Fibroblast of upper back skin (primary cell): ENCODE measurements around the gene AKR1C1.
A peak's percentile ranks its signal among the peaks of the same experiment; 100 is the strongest.
"Not testable (repeated sequence)": the region's sequence is repeated elsewhere in the genome, so short reads cannot be mapped to it uniquely, and the experiment has no call there.

ENCODE experiments used
- DNase-seq: peaks from one replicate; pipeline ENCODE4 v3.0.0-alpha.2; 2013

AKR1C1 gene

DNA sequence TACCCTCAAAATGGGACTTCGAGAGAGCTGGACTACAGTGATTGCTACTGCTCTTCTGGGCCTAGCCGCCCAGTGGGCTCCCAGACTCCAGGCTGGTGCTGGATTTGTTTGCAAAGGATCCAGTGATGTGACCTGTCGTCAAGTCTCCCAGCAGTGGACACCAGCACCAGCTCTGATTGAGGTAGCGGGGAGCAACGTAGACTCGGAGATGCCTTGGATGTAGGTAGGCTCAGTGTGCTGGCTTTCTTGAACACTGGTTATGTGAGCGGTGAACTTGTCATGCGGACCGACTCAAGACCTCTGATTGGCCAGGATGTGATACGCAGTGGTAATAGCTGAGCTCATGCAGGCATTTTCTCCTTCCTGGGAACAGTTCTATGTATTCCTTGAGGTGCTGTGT is 21.0 kb downstream of the AKR1C1 start:
- DNase-seq = no peak

DNA sequence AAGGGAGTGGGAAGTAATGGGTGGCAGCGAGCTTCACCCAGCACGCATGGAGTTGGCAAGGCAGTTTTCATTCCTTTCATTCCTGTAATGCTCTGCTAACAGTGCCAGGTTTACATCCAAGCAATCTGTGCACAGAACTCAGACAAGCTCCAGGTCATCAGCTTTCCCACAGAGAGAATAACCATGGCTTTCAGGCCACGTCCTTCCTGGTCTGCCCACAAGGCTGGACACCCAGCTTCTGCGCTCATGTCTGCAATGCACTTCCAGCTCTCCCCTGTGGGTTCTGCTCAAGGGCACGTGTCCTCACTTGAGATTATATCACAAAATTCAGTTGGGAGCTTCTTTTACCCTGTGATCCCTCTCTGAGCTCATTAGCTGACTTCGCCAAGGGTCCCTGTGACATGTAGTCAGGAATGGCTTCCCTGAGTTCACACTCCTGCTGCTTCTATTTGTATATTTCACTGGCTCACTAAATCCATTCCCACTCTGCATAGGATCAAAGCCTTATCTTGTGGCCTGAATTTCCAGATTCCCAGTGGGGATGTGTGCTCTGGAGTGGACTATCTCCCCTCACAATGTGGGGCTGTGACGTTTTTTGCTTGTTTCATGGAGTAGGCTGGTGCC is 21.9 kb downstream of the AKR1C1 start:
- no peak for DNase-seq

DNA sequence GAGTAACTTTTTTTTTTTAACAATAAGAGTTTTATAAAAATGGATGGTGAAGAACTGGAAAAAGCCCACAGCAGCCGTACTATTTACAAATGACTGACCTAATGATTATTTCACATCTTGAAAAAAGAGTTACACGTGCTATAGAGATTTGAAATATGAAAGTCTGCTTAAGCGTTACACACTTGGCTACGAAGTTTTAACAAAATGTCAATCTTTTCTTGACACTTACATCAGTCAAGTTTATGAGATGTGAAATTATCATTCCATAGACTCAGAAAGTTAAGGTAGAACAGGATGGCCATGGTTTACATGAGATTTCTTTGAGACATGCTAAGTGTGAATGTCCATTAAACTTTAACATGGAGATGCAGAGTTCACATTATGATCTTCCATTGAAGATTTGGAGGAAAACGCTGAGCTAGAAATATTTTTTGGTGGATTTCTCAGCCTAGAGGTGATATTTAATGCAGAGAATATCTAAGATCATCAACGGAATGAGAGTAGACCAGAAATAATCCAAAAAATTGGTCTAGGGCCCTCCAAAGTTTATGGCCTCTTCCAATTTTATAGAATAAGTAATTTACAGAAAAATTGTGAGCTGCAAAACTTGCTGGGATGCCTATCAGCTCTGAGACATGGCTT is 24.9 kb downstream of the AKR1C1 start:
- not testable (repeated sequence) for DNase-seq

DNA sequence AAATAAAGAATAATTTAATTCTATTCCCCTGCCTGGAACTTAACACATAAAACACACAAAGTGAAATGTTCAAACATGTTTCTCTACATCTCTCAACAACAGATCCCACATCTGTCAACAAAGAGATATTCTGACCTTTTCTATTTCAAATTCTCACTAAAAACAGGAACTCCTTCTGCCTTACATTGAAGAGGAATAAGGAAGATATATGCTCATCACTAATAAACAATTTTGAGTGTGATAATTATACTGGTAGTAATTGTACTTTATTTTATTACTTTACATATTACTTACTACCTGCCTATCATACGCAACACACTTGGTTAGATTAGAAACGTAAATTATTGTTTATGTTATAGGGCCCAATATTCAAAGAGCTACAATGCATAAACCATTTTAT is 27.0 kb downstream of the AKR1C1 start:
- DNase-seq = no peak

DNA sequence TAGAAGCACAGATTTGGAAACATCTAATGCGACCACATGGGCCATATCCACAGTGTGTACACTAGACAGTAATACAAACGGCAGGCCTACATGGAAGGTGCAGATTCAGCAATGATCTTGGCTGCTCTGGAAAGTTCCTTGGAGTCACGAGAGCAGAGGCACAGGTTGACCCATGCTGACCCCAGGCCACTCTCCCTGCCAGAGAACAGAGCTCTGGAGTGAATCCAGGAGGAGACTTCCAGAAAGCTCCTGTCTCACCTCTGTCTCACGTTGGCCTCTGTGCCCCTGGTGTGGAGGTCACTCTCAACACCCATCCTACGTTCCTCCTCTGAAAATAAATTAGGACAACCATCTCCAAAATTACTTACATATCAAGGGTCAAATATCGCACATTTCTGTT is 28.2 kb downstream of the AKR1C1 start:
- not testable (repeated sequence) for DNase-seq

DNA sequence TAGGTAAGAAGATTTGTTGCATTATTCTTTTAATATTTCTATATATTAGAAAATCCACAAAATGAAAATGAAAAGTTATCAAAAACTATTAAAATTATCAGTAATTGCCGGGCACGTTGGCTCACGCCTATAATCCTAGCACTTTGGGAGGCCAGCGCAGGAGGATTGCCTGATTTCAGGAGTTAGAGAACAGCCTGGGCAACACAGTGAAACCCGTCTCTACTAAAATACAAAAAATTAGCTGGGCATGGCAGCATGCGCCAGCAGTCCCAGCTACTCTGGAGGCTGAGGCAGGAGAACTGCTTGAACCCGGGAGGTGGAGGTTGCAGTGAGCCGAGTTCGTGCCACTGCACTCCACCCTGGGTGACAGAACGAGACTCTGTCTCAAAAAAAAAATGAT is 29.3 kb downstream of the AKR1C1 start:
- not testable (repeated sequence) for DNase-seq

DNA sequence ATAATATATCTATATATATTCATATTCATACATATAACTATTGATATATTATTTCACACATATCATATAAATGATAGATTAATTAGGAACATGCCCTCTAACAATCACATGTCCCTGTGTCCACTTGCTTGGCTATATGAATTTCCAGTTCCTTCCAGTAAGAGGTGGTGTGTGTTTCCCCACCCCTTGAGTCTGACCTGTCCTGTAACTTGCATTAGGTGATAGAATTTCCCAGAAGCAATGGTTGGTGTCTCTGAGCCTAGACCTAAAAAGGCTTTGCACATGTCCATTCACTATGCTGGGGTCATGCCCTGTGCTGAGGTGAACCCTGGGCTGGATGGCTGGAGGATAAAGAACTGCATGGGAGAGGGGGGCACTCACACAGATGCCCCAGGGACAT is 31.0 kb downstream of the AKR1C1 start:
- not testable (repeated sequence) for DNase-seq

DNA sequence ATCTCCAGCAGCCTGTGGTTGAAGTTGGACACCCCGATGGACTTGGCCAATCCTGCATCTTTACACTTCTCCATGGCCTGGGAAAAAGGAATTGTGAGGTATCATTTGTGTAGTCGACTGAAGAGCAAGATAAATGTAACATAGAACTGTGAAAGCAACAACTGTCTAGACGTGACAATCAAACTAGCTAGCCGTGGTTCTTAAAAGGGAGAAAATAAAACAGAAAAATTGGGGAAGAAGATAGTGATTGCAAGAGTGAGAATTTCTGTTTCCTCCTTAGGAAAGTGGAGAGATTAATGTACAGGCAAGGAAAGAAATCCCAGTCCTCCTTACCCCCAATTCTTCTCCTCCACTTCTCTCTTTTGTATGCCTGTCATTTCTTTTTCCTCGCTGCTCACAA is 35.5 kb downstream of the AKR1C1 start:
- DNase-seq = no peak

DNA sequence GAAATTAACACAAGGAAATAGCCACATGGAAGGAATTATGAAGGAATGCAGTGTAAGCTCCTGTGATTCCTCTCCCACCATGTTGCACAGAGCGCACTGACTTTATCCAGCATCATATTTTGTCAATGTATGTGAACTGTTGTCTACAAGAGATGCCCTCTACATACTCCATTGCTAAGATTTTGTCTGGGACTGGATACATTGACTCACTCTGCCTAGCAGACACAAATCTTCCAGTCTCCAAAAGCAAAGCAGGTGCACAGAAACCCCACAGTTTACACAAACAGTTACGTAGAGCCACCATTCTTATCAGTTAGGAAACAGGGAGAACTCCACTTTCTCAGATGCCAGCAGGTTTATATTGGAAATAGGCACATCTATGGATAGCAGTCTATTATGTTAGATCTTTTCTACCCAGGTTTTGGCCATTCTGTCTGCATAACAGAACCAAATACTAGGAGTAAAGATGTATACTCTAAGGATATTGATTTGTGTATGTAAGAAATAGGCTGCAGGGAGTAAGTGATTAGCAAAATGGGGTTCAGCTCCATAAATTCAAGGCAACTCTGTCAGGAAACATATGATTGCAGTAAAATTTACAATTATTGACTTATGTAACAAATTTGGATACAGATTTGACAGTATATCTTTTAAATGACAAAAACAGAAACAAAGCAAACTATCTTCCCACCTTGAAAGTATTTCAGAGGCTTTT is 39.0 kb downstream of the AKR1C1 start:
- DNase-seq = no peak

DNA sequence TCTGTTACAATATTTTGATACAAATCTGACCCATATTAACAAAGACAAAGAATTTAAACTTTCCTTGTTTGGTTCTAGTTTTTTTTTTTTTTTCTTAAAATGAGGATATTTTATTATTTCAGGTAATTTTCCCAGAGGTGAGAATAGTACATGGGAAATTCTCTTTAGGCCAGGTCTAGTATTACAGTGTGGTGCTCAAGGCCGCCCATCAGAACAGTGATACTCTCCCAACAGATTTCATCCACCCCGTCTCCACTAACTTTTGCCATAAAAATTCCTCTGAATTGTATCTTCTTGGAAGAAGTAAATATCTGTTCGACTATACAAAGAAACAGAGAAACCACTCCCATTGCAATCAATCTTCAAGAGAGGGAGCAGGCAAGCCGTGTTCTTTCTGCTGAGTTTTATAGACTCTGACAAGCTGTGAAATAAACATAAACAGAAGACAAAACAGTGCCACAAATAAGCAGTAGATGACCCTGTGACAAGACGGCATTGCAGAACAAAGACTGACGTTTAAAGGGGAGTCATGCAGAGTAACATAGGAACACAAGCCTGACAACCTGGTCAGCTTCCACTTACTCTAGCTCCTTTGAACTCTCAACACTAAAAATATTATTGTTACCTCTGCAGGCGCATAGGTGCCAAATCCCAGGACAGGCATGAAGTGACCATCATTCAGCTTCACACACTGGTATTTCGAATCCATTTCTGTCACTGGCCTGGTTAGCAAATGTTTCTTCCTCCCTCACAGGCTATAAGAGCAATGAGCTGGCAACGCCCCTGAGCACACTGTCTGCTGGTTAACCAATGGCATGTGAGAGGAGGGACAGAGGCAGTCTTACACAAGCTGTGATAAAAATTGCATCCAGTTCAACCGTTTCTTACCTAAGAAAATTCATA is 40.2 kb downstream of the AKR1C1 start, which contains the start of gene AKR1C2:
Gene AKR1C2, minus strand, starts transcription at position 731 of the 903 bp plus-strand sequence. Its CDS starts 22 bp downstream, at position 709.
- peak; percentile 17 for DNase-seq

DNA sequence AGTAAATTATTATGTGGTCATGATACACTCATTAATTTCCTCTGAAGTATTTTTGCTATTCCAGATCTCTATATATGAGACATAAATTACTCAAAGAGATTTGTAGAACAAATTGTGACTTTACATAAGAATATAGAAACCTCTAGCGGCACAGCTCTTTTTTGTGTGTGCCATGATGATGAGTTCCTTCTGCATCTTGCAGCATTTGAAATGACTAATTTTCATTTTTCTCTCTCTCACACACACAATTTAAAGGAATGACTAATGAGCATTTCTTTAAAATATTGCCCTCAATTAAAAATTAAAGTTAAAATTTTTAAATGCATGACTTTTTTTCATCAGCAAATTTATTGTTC is 40.8 kb downstream of the AKR1C1 start:
- DNase-seq = not testable (repeated sequence)

DNA sequence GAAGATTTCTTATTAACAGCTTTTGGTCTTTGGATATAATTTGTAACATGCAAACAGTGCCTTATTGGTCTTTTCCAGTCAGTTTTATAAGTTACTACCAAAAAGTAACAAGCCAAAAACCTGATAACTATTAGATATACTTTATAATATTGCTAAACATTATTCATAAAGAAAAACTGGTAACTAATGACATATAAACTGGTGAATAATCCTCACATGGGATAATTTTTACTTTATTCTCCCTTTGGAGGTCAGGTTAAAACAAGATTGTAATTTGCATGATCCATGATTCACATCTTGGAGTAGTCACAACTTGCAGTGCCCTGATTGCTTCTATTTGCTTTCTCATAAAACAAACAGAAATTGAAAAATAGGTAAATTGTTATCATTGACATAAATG is 41.3 kb downstream of the AKR1C1 start:
- DNase-seq = not testable (repeated sequence)

DNA sequence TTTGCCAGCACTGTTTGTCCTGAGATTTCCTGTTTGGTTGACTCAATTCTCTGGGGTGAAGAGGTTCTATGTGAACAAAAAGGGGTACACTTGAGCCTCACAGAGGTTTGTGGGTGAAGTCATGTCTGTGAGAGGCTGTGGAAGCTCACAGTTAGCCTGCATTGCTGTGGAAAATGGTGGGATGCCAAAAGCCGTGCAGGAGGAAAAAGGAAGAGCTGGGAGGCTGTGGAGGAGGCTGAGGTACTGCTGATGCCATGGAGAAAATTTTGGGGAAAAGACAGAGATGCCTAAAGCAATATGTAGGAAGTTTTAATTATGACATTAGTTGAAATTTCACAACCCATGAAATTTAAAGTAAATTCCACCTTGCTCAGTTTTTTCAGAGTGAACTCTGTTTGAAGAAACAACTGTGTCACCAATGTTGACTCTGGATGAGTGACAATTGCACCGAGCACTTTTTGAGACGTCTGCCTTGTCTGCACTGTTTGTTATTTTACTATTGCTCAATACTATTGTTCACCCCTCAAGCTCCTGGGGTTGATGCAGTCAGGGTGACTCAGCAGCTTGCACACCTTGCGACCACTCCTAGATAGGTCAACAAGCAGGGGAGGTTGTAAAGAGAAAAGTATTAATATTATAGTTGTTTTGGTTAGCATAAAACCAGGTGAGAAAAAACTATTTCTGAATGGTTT is 45.8 kb downstream of the AKR1C1 start:
- DNase-seq = not testable (repeated sequence)

DNA sequence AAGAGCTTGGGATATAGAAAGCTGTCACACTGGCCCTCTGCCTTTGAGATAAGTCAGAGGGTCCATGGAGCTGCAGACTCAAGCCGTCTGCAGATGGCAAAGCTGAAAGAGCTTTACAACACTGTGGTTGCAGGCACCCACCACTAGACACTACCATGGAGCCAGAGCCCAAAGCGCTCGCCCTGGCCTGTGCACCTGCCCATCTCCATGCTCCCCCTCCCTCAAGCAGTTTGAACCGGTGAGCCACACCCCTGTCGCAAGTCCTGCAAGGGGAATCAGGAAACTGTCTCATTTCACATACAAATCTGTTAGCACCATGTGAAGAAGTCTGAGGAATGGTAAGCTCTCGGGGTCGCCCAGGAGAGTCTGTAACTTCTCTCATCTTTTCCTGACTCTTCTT is 46.8 kb downstream of the AKR1C1 start:
- DNase-seq = not testable (repeated sequence)

DNA sequence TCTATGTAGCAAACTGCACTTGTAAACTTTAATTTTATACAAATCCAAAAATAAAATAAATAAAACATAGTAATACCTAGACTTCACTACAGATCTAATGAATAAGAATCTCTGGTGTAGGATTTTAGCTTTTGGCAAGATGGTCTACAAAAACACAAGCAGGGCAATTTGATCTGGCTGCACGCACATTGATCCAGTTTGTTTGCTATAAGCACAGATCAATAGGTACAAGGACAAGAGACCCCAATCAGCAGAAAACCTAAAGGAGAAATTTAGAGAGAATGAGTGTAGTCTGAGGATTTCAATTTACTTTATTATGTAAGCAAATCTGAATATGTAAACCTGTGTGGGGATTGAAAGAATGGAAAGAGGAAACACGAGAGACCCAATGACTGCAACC is 48.2 kb downstream of the AKR1C1 start:
- not testable (repeated sequence) for DNase-seq

DNA sequence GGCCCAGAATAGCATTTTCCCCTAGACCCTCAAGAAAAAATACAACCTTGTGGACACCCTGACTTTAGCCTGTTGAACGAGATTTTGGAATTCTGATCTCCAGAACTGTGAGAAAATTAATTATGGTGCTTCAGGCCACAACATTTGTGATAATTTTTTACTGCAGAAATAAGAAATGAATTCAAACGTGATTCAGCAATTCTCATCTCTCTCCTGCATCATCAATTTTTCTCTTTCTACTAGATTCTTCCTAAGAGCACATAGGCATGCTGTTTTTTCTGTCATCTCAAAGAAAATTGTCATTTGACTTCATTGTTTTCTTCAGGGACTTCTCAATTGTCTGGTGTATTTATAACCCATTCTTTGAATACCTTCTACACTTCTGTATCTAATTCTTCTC is 49.4 kb downstream of the AKR1C1 start:
- no peak for DNase-seq

DNA sequence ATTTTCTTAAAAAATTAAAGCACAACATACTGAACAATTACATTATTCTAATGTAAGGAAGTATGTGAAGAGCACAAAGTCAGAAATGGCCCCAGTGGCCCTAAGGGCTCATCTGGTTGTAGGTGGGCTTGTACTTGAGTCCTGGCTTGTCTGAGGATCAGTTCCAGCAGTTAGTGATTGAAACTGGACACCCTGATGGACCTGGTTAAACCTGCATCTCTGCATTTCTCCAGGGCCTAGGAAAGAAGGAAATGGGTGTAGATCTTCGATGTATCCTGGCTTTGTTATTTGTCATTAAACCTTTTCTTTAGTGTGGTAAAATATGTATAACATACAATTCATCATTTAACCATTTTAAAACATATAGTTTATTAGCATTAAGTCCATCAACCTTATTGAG is 50.2 kb downstream of the AKR1C1 start:
- DNase-seq = no peak

DNA sequence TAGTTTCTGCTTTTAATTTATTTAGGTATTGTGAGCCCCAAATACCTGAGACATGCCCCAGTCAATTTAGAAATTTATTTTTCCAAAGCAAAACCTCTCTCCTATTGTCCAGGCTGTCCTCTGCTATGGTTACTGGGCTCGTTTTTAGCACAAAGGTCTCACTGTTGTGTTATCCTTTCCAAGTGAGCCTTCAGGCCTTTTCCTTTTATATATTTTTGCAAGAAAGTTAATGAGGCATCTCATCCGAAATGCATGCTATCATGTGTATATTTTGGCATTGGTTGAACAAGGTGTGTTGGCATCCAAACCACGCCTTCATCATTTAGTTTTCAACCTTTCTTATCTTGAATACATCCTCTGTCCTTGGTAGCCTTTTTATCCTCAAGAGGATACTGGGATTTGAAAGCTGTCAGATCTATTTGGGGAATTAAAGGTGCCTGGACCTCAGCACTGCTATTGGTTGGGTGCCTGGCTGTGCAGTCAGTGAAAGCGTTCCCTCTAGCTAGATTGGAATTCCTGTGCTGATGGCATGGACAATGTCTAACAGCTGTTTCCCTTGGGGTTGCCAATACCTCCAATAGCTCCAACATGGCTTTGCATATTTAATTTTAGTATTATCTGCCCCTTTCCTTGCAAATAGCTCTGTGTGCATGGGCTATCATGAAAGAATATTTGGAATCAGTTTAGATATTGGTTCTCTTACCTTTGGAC is 51.1 kb downstream of the AKR1C1 start:
- not testable (repeated sequence) for DNase-seq

DNA sequence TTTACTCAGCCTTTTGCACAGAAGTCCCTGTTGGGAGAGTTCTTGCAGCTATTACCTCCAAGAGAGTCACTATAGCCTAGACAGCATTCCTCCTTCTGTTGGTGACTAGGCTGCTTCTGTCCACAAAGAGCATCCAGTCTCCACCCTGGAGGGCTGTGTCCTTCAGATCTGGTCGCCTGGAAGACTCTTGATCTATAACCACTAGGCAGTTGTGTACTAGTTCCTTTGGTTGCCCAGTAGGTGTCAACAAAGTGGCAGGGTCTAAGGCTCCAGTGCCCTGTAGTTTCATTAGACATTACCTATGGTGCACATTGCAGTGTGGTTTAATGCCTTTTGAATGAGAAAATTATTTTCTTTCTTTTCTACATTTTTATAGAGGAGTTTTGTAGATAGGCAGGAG is 51.7 kb downstream of the AKR1C1 start:
- no peak for DNase-seq

DNA sequence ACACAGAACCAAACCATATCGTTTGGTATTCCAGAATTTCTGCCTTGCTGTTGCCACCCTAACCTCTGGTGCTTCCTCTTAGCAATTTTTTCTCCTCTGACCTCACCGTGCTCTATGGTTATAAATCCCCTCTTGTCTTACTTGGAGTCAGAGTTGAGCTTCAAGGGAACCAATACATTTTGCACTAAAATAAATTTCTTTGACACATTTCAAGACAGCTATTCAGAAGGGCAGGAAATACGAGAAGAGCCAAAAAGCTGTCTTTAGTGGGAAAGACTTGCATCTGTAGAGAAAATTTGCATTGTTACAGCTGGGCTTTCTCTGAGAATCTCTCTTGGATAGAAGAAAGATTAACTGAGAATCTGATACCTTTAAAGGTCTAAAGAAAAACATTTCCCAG is 54.9 kb downstream of the AKR1C1 start:
- DNase-seq = peak; percentile 31

DNA sequence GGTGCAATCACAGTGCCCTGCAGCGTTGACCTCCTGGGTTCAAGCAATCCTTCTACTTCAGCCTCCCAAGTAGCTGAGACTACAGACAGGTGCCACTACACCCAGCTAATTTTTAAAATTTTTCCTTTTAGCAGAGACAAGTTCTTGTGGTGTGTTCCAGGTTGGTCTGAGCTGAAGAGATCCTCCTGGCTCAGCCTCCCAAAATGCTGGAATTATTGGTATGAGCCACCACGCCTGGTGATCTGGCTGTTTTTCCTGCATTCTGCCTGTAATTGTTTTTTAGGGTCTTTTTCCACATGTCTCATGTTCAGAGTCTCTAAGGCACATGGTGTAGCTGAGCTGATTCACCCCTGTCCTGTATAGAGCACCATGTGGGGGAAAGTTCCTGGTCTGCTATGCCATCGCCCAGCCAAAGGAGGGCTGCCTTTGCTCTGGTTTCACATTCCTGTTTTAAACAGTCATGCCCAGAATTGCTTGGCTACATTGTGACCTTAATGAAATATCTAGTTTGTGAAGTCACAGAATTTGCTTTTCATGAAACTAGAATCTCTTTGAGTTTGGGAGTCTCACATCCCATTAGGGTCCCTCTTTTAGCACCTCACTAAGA is 55.6 kb downstream of the AKR1C1 start:
- peak; percentile 61 for DNase-seq
